Neural crest cell (in vitro differentiated cells): Measurements from ENCODE around the gene TRABD2B. TPM values are rescaled to one million over a fixed set of nuclear protein-coding genes. Genes with fewer than 3 reads are reported as not detected.
A peak's percentile ranks its signal among the peaks of the same experiment; 100 is the strongest.

Experiments
- DNase-seq: peaks from one replicate; pipeline ENCODE4 v3.0.0; 2021; ENCODE audit warnings: low read depth, mixed read lengths, low spot score
- H3K27ac Mint-ChIP-seq: one replicate; pipeline ENCODE4 v1.8.0; 2021; ENCODE audit warnings: mild to moderate bottlenecking, mixed read lengths; ENCODE audit not compliant: unreplicated experiment
- H3K27me3 Mint-ChIP-seq: 2 replicates; pipeline ENCODE4 v1.8.0; 2021; ENCODE audit warnings: low read depth, mild to moderate bottlenecking, mixed read lengths
- H3K36me3 Mint-ChIP-seq: 2 replicates; pipeline ENCODE4 v1.8.0; 2021; ENCODE audit warnings: low read depth, mild to moderate bottlenecking, mixed read lengths
- H3K4me1 Mint-ChIP-seq: 2 replicates; pipeline ENCODE4 v1.8.0; 2021; ENCODE audit warnings: mixed read lengths
- H3K4me3 Mint-ChIP-seq: one replicate; pipeline ENCODE4 v1.8.0; 2021; ENCODE audit warnings: mild to moderate bottlenecking, mixed read lengths
- H3K9me3 Mint-ChIP-seq: 2 replicates; pipeline ENCODE4 v1.8.0; 2021; ENCODE audit warnings: mixed read lengths
- total RNA-seq: library from RNA; stranded (reverse); gene quantifications from 2 replicates; pipeline ENCODE4 v1.2.1, GENCODE V29; 2021
- TF ChIP-seq, protein P1 (sequence below): fragments of 200-600 bp; sonication (generic); conservative IDR thresholded peaks from 2 replicates; pipeline ENCODE4 v1.5.0; 2021; ENCODE audit warnings: antibody characterized with exemption, mild to moderate bottlenecking

TRABD2B gene
- total RNA-seq, 1 donor from 2014 or later: 0.49 TPM

DNA sequence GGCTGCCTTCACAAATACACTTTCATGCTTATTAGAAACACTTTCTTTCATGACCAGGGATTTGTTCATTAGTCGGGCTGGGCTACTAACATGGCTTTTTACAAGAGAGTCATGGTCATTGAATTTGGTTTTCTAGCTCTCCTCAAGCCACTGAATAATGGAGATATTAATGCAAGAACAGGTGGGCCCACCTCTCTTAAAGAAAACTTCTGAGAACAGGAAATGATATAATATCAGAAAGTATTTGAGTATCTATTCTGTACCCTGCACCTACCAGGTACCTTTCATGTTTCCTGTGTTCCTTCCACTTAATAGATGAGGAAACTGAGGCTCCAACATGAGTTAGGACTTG, 90.0 kb downstream of the TRABD2B start:
- H3K27ac Mint-ChIP-seq: no peak overlapping the region
- peaks cover 33% of the 10 kb centered on the region for H3K27me3 Mint-ChIP-seq
- H3K4me3 Mint-ChIP-seq: no peak overlapping the region
- H3K4me1 Mint-ChIP-seq: peaks cover 25% of the 10 kb centered on the region
- TF ChIP-seq, protein P1, sequence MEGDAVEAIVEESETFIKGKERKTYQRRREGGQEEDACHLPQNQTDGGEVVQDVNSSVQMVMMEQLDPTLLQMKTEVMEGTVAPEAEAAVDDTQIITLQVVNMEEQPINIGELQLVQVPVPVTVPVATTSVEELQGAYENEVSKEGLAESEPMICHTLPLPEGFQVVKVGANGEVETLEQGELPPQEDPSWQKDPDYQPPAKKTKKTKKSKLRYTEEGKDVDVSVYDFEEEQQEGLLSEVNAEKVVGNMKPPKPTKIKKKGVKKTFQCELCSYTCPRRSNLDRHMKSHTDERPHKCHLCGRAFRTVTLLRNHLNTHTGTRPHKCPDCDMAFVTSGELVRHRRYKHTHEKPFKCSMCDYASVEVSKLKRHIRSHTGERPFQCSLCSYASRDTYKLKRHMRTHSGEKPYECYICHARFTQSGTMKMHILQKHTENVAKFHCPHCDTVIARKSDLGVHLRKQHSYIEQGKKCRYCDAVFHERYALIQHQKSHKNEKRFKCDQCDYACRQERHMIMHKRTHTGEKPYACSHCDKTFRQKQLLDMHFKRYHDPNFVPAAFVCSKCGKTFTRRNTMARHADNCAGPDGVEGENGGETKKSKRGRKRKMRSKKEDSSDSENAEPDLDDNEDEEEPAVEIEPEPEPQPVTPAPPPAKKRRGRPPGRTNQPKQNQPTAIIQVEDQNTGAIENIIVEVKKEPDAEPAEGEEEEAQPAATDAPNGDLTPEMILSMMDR: no peak
- H3K36me3 Mint-ChIP-seq: no peaks in the 10 kb centered on the region
- DNase-seq: no peak
- H3K9me3 Mint-ChIP-seq: no peaks in the 10 kb centered on the region

DNA sequence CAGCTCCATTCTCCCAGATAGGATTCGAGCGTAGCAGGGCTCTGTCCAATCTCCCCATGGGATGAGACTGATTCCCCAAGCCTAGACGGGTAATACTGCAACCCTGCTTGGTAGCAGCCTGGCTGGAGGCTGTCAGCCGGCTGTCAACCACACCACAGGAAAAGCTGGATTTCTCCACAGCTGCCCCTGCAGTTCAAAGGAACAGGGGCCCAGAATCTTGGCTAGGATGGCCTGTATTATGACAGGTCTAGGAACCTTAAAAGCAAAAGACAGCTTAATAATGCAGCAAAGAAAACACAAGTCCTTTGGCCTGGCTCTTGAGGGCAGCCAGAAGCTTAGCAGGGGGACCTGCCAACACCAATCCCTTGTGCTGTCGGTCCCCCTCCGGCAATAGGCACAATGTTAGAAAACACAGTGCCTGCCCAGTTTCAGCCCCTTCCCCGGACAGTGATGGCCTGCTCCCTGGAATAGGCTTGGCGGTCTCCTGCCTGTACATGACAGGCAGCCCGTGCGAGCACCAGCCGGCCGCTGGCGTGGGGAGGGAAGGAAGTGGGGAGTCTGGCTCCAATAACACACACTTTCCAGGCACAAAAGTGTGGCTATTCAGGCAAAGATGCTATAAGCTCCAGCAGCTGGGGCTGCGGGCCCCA, 90.5 kb downstream of the TRABD2B start:
- Mint-ChIP-seq H3K4me3 (no peak overlapping the region), H3K9me3 (no peaks in the 10 kb centered on the region), H3K4me1 (peaks cover 20% of the 10 kb centered on the region), H3K27ac (no peak overlapping the region), H3K36me3 (no peaks in the 10 kb centered on the region), H3K27me3 (peaks cover 29% of the 10 kb centered on the region)
- no peak for DNase-seq
- TF ChIP-seq, protein P1: no peak

DNA sequence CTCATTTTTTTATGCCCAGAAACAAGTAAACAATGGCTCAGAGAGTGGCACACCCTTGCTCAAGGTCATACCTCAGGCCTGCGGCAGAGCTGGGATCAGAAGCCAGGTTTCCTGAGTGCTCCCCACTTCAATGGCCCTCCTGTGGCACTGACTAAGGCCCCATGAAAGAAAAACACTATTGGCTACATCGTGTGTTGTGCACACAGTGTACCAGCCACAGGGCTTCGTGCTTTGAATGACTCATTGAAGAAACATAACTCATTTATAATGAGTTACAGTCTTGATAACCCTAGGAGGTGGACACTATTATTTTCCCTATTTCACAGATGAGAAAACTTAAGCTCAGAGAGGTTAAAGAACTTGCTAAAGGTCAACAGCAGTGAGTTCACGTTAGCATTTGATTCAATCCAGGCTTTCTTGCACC, 91.2 kb downstream of the TRABD2B start:
- no peak overlapping the region for H3K4me3 Mint-ChIP-seq
- no peak for DNase-seq
- H3K27me3 Mint-ChIP-seq: peaks cover 29% of the 10 kb centered on the region
- no peaks in the 10 kb centered on the region for H3K36me3 Mint-ChIP-seq
- H3K27ac Mint-ChIP-seq: no peak overlapping the region
- no peaks in the 10 kb centered on the region for H3K9me3 Mint-ChIP-seq
- TF ChIP-seq, protein P1: no peak
- peaks cover 19% of the 10 kb centered on the region for H3K4me1 Mint-ChIP-seq

DNA sequence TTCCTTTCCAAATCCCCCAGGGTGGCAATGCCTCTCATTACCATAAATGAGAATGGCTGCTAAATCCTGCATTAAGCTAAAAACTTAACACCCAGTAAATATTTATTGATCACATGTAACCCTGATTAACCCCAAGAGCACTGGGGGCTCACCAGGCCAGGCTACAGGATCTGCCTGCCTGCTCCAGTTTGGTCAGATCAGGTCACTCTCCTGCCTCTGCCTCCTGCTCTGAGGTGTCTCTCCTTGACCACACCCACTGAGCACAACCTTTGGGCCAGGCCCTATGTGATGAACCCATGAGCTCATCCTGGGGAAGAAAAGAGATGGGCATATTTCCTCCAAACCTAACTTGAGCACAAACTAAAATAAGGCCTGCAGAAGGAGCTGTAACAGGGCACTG, 93.5 kb downstream of the TRABD2B start:
- no peak overlapping the region for H3K4me3 Mint-ChIP-seq
- no peaks in the 10 kb centered on the region for H3K36me3 Mint-ChIP-seq
- peaks cover 19% of the 10 kb centered on the region for H3K4me1 Mint-ChIP-seq
- H3K9me3 Mint-ChIP-seq: no peaks in the 10 kb centered on the region
- peaks cover 27% of the 10 kb centered on the region for H3K27me3 Mint-ChIP-seq
- DNase-seq: no peak
- H3K27ac Mint-ChIP-seq: peak overlapping the region; percentile 16
- TF ChIP-seq, protein P1: no peak

DNA sequence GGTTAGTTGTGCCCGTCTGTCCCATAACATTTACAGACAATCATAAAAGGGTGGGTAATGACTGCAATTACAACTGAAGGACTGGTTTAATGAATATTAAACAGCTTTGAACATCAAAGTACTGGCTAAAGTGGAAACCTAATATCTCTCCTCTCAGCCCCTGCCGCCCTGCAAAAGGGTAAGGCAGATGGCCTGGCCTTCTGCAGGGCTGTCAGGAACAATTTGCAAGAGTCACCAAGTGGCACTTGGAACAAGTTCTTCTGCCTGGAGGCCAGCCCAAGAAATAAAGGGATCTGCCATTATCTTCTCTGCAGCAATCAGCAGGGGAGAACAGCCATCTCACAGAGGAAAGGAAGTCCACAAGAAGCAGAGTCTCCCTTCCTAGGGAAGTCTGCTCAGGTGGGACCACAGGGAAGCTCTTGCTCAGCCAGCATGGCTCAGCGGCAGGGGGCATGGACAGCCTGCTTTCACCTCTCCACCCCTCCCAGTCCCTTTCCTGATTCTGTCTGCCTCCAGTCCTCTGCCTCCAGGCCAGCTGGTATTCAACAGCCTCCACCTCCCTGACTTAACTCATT, 96.1 kb downstream of the TRABD2B start:
- no peak for DNase-seq
- Mint-ChIP-seq H3K27ac (no peak overlapping the region), H3K27me3 (peaks cover 10% of the 10 kb centered on the region), H3K4me3 (no peak overlapping the region), H3K36me3 (no peaks in the 10 kb centered on the region), H3K9me3 (no peaks in the 10 kb centered on the region), H3K4me1 (peaks cover 4% of the 10 kb centered on the region)
- TF ChIP-seq, protein P1: no peak
